Measurements from ENCODE around the gene EXT2.

The EXT2 gene

DNA sequence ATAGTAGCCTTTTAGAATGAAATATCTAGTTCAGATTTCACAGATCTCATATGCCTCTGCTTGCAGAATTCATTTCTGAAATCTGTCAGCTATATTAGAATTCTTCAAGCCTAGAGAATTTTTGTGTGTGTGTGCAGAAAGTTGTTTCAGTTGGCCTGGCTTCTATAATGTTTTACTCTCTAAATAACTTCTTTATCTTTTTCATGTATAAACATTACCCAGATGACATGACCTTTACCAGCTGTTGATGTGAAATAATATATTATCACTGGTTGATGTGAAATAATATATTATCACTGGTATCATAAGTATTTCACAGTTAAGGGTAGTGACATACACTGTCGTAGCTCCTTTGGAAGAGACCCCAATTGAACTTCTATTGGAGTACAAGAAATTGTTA, 141.7 kb downstream of the EXT2 start:
- Histone ChIP-seq H3K9me3 (ENCODE audit: control insufficient read depth, insufficient read depth, low read length) (no peaks in the 10 kb centered on the region), H3K4me3 (ENCODE audit: low read depth, low read length) (no peak overlapping the region), H3K27me3 (ENCODE audit: control insufficient read depth, insufficient read depth, low read length) (no peaks in the 10 kb centered on the region), H3K36me3 (ENCODE audit: control insufficient read depth, insufficient read depth, low read length) (no peaks in the 10 kb centered on the region), H3K4me1 (ENCODE audit: control insufficient read depth, insufficient read depth, low read length) (no peaks in the 10 kb centered on the region), H3K9ac (ENCODE audit: low read depth, low read length) (no peak overlapping the region)

GRCh38 chr11:44241851-44242250, 146.4 kb downstream of the EXT2 start:
- no peaks in the 10 kb centered on the region for H3K9me3 ChIP-seq (ENCODE audit: control insufficient read depth, insufficient read depth, low read length)
- no peak overlapping the region for H3K9ac ChIP-seq (ENCODE audit: low read depth, low read length)
- no peaks in the 10 kb centered on the region for H3K36me3 ChIP-seq (ENCODE audit: control insufficient read depth, insufficient read depth, low read length)
- no peaks in the 10 kb centered on the region for H3K27me3 ChIP-seq (ENCODE audit: control insufficient read depth, insufficient read depth, low read length)
- no peak overlapping the region for H3K4me3 ChIP-seq (ENCODE audit: low read depth, low read length)
- peaks cover 15% of the 10 kb centered on the region for H3K4me1 ChIP-seq (ENCODE audit: control insufficient read depth, insufficient read depth, low read length)

- Histone ChIP-seq H3K4me3 (ENCODE audit: low read depth, low read length) (no peak overlapping the region), H3K4me1 (ENCODE audit: control insufficient read depth, insufficient read depth, low read length) (peaks cover 15% of the 10 kb centered on the region), H3K9ac (ENCODE audit: low read depth, low read length) (no peak overlapping the region)
Observed at GRCh38 chr11:44243086-44243485, 147.6 kb downstream of the EXT2 start.

DNA sequence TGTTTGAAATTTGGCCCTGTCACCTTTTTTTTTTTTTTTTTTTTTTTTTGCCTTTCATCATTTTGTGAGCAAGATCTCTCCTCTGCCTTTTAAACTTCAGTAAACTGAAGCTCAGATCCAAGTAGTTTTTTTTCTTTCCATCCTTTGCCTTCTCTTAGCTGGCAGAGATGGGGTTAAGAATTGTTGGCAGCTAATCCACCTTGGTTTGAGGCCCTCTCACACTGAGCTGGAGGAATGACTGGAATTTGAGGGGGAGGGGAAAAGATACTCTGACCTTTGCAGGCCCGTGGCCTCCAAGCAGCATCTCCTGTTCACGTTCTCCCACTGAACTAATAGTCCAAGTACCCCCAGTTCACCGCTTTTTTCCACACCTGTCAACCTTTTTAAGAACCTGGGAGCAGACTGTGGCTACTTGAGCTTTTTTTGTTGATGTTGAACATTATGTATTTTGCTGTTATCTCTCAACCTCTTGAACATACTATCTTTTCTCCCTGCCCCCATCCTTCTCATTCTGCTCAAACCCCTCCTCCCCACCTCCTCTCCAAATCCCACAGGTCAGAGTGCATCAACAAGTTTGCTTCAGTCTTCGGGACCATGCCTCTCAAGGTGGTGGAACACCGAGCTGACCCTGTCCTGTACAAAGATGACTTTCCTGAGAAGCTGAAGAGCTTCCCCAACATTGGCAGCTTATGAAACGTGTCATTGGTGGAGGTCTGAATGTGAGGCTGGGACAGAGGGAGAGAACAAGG, 148.3 kb downstream of the EXT2 start:
- Histone ChIP-seq H3K4me1 (ENCODE audit: control insufficient read depth, insufficient read depth, low read length) (peaks cover 15% of the 10 kb centered on the region), H3K4me3 (ENCODE audit: low read depth, low read length) (no peak overlapping the region), H3K9me3 (ENCODE audit: control insufficient read depth, insufficient read depth, low read length) (no peaks in the 10 kb centered on the region), H3K36me3 (ENCODE audit: control insufficient read depth, insufficient read depth, low read length) (no peaks in the 10 kb centered on the region), H3K9ac (ENCODE audit: low read depth, low read length) (no peak overlapping the region), H3K27me3 (ENCODE audit: control insufficient read depth, insufficient read depth, low read length) (no peaks in the 10 kb centered on the region)

More at GRCh38 chr11:44243086-44243485, 147.6 kb downstream of the EXT2 start:
- H3K36me3 ChIP-seq (ENCODE audit: control insufficient read depth, insufficient read depth, low read length): no peaks in the 10 kb centered on the region
- H3K27me3 ChIP-seq (ENCODE audit: control insufficient read depth, insufficient read depth, low read length): no peaks in the 10 kb centered on the region
- H3K9me3 ChIP-seq (ENCODE audit: control insufficient read depth, insufficient read depth, low read length): no peaks in the 10 kb centered on the region

DNA sequence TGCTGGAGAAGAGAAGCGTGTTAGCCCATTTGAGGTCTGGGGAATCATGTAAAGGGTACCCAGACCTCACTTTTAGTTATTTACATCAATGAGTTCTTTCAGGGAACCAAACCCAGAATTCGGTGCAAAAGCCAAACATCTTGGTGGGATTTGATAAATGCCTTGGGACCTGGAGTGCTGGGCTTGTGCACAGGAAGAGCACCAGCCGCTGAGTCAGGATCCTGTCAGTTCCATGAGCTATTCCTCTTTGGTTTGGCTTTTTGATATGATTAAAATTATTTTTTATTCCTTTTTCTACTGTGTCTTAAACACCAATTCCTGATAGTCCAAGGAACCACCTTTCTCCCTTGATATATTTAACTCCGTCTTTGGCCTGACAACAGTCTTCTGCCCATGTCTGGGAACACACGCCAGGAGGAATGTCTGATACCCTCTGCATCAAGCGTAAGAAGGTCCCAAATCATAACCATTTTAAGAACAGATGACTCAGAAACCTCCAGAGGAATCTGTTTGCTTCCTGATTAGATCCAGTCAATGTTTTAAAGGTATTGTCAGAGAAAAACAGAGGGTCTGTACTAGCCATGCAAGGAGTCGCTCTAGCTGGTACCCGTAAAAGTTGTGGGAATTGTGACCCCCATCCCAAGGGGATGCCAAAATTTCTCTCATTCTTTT, 149.3 kb downstream of the EXT2 start:
- H3K4me1 ChIP-seq (ENCODE audit: control insufficient read depth, insufficient read depth, low read length): peaks cover 15% of the 10 kb centered on the region
- no peak overlapping the region for H3K4me3 ChIP-seq (ENCODE audit: low read depth, low read length)
- H3K9me3 ChIP-seq (ENCODE audit: control insufficient read depth, insufficient read depth, low read length): no peaks in the 10 kb centered on the region
- H3K9ac ChIP-seq (ENCODE audit: low read depth, low read length): no peak overlapping the region
- no peaks in the 10 kb centered on the region for H3K36me3 ChIP-seq (ENCODE audit: control insufficient read depth, insufficient read depth, low read length)
- no peaks in the 10 kb centered on the region for H3K27me3 ChIP-seq (ENCODE audit: control insufficient read depth, insufficient read depth, low read length)

GRCh38 chr11:44246726-44247125, 151.2 kb downstream of the EXT2 start:
- no peak overlapping the region for H3K9ac ChIP-seq (ENCODE audit: low read depth, low read length)
- H3K27me3 ChIP-seq (ENCODE audit: control insufficient read depth, insufficient read depth, low read length): no peaks in the 10 kb centered on the region
- no peaks in the 10 kb centered on the region for H3K36me3 ChIP-seq (ENCODE audit: control insufficient read depth, insufficient read depth, low read length)
- H3K9me3 ChIP-seq (ENCODE audit: control insufficient read depth, insufficient read depth, low read length): no peaks in the 10 kb centered on the region
- H3K4me3 ChIP-seq (ENCODE audit: low read depth, low read length): no peak overlapping the region
- H3K4me1 ChIP-seq (ENCODE audit: control insufficient read depth, insufficient read depth, low read length): peaks cover 15% of the 10 kb centered on the region

DNA sequence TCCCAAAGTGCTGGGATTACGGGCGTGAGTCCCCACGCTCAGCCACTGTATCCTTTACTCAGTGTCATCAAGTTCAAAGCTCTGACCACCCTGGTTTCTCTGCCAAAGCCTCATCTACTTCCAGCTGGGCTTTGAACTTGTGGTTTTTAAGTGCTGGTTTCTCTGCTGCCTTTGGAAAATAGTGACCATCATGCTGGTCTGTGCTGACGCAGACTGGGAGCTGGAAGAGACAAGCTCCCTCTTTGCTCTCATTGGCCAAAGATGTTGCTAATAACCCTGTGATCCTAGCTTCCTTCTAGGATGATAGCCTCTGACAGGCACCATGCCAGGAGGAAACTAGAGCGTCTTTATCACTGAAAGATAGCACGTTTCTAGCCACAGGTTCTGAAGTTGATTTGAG, 152.0 kb downstream of the EXT2 start:
- H3K4me3 ChIP-seq (ENCODE audit: low read depth, low read length): no peak overlapping the region
- H3K36me3 ChIP-seq (ENCODE audit: control insufficient read depth, insufficient read depth, low read length): no peaks in the 10 kb centered on the region
- H3K27me3 ChIP-seq (ENCODE audit: control insufficient read depth, insufficient read depth, low read length): no peaks in the 10 kb centered on the region
- H3K9ac ChIP-seq (ENCODE audit: low read depth, low read length): no peak overlapping the region
- H3K4me1 ChIP-seq (ENCODE audit: control insufficient read depth, insufficient read depth, low read length): peaks cover 15% of the 10 kb centered on the region
- no peaks in the 10 kb centered on the region for H3K9me3 ChIP-seq (ENCODE audit: control insufficient read depth, insufficient read depth, low read length)

GRCh38 chr11:44248109-44248508, 152.6 kb downstream of the EXT2 start:
- Histone ChIP-seq H3K9me3 (ENCODE audit: control insufficient read depth, insufficient read depth, low read length) (no peaks in the 10 kb centered on the region), H3K27me3 (ENCODE audit: control insufficient read depth, insufficient read depth, low read length) (no peaks in the 10 kb centered on the region), H3K4me3 (ENCODE audit: low read depth, low read length) (no peak overlapping the region), H3K4me1 (ENCODE audit: control insufficient read depth, insufficient read depth, low read length) (peaks cover 13% of the 10 kb centered on the region), H3K36me3 (ENCODE audit: control insufficient read depth, insufficient read depth, low read length) (no peaks in the 10 kb centered on the region), H3K9ac (ENCODE audit: low read depth, low read length) (no peak overlapping the region)

DNA sequence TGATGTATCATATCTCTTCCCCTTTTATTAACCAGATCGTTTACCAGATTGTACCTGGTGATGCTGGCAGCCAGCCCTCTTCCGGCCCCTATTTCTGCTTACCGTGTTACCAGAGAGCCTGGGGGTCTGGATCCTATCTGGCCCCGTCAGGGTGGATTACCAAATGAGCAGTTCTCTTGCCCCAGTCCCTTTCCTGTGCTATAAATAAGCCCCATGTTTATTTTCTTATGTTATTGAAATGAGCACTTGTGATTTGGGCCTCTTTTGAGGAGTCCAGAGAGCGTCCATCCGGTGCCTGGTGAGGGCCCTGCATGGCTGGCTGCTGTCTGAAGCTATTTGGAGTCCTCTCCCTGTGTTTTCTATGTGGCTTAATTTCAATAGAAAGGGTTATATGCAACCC, 154.9 kb downstream of the EXT2 start:
- Histone ChIP-seq H3K36me3 (ENCODE audit: control insufficient read depth, insufficient read depth, low read length) (no peaks in the 10 kb centered on the region), H3K27me3 (ENCODE audit: control insufficient read depth, insufficient read depth, low read length) (no peaks in the 10 kb centered on the region), H3K4me1 (ENCODE audit: control insufficient read depth, insufficient read depth, low read length) (no peaks in the 10 kb centered on the region), H3K9ac (ENCODE audit: low read depth, low read length) (no peak overlapping the region), H3K9me3 (ENCODE audit: control insufficient read depth, insufficient read depth, low read length) (no peaks in the 10 kb centered on the region), H3K4me3 (ENCODE audit: low read depth, low read length) (no peak overlapping the region)

DNA sequence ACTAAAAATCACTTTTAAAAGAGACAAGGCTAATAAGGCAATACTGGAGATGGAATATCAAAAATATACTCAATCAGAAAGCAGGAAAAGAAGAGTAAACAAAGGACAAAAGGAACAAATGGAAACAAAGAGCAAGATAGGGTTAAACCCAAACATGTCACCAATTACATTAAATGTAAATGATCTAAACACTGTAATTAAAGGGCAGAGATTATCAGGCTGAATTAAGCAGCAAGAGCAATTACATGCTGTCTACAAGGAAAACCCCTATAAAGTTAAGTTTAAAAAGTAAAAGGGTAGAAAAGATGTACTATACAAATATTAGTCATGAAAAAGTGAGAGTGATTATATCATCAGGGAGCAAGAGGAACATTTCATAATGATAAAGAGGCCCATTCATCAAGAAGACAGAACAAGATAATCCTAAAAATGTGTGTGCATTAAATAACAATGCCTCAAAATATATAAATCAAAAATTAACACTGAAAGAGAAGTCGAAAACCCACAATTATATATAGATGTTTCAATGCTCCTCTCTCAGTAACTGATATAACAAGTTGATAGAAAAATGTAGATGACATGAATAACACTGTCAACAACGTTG, 157.6 kb downstream of the EXT2 start:
- no peaks in the 10 kb centered on the region for H3K27me3 ChIP-seq (ENCODE audit: control insufficient read depth, insufficient read depth, low read length)
- no peaks in the 10 kb centered on the region for H3K36me3 ChIP-seq (ENCODE audit: control insufficient read depth, insufficient read depth, low read length)
- H3K9ac ChIP-seq (ENCODE audit: low read depth, low read length): no peak overlapping the region
- no peaks in the 10 kb centered on the region for H3K4me1 ChIP-seq (ENCODE audit: control insufficient read depth, insufficient read depth, low read length)
- no peaks in the 10 kb centered on the region for H3K9me3 ChIP-seq (ENCODE audit: control insufficient read depth, insufficient read depth, low read length)
- H3K4me3 ChIP-seq (ENCODE audit: low read depth, low read length): no peak overlapping the region

- no peak overlapping the region for H3K4me3 ChIP-seq (ENCODE audit: low read depth, low read length)
- H3K27me3 ChIP-seq (ENCODE audit: control insufficient read depth, insufficient read depth, low read length): no peaks in the 10 kb centered on the region
- no peaks in the 10 kb centered on the region for H3K36me3 ChIP-seq (ENCODE audit: control insufficient read depth, insufficient read depth, low read length)
- H3K9me3 ChIP-seq (ENCODE audit: control insufficient read depth, insufficient read depth, low read length): no peaks in the 10 kb centered on the region
- no peak overlapping the region for H3K9ac ChIP-seq (ENCODE audit: low read depth, low read length)
- H3K4me1 ChIP-seq (ENCODE audit: control insufficient read depth, insufficient read depth, low read length): no peaks in the 10 kb centered on the region
Observed at GRCh38 chr11:44255406-44256071, 160.1 kb downstream of the EXT2 start.
